A549 (cell line): Measurements from ENCODE around the gene MAML3. TPM values are rescaled to one million over a fixed set of nuclear protein-coding genes. Genes with fewer than 3 reads are reported as not detected.

ENCODE experiments used
- ATAC-seq, 2 experiments: fragments of 200-7000 bp in 1 of 2; fragments of >200 bp in 1 of 2; cut with Nextera tagmentation in 1 of 2; cut with Tn5 transposase in 1 of 2; 3 replicates each; pipeline versions ENCODE4 v1.8.0 to v1.9.1; 2018 to 2020; ENCODE audit warnings: mild to moderate bottlenecking in 1 of 2, moderate library complexity in 1 of 2
- CTCF ChIA-PET: fragments of 300-600 bp; sonication (Branson Sonifier 250); formaldehyde crosslinking; extraction: SDS; loops from one replicate; lab custom pipeline; 2021; ENCODE audit warnings: antibody characterized with exemption, inconsistent platforms; lab: Yijun Ruan, JAX
- POLR2A ChIA-PET: fragments of 350-600 bp; formaldehyde crosslinking; extraction: SDS; loops from one replicate; lab custom pipeline; 2021; ENCODE audit warnings: antibody characterized with exemption, inconsistent platforms; lab: Yijun Ruan, JAX
- DNase-seq, 2 experiments: peaks; one replicate each; pipeline versions ENCODE4 v3.0.0 to v3.0.0-alpha.2; 2011 to 2016; ENCODE audit warnings: low read depth in 1 of 2, low spot score in 1 of 2
- FAIRE-seq: peaks from 2 replicates; lab custom pipeline; 2011; peaks lifted over from hg19 to GRCh38; lab: Jason Lieb, UNC
- H3K27ac ChIP-seq, 2 experiments: fragments of >200 bp; sonication (Bioruptor Twin); formaldehyde crosslinking; 3 replicates each; pipeline ENCODE4 v1.5.1; 2016 to 2017
- H3K4me1 ChIP-seq: fragments of >200 bp; sonication (Bioruptor Twin); formaldehyde crosslinking; 3 replicates; pipeline ENCODE4 v1.6.1; 2016
- H3K4me2 ChIP-seq: fragments of >200 bp; sonication (Bioruptor Twin); formaldehyde crosslinking; 3 replicates; pipeline ENCODE4 v1.6.1; 2016
- H3K4me3 ChIP-seq: fragments of >200 bp; sonication (Bioruptor Twin); formaldehyde crosslinking; 3 replicates; pipeline ENCODE4 v1.5.1; 2016
- H3K9me3 ChIP-seq: fragments of >200 bp; sonication (Bioruptor Twin); formaldehyde crosslinking; 3 replicates; pipeline ENCODE4 v1.6.1; 2016
- CBX8 ChIP-seq: fragments of 200-600 bp; sonication (generic); IDR thresholded peaks from 2 replicates; pipeline ENCODE4 v1.6.1; 2016
- CHD2 ChIP-seq: fragments of 150-350 bp; IDR thresholded peaks from 2 replicates; pipeline ENCODE4 v1.6.1; 2014; ENCODE audit warnings: low read length; ENCODE audit not compliant: partially characterized antibody
- CHD4 ChIP-seq: fragments of 200-600 bp; sonication (generic); IDR thresholded peaks from 2 replicates; pipeline ENCODE4 v1.6.1; 2016; ENCODE audit warnings: antibody characterized with exemption, mild to moderate bottlenecking, borderline replicate concordance
- EHMT2 ChIP-seq: fragments of 200-600 bp; sonication (generic); IDR thresholded peaks from 2 replicates; pipeline ENCODE4 v1.6.1; 2016; ENCODE audit warnings: antibody characterized with exemption, low read depth, mild to moderate bottlenecking, moderate library complexity
- ESRRA ChIP-seq: fragments of 150-350 bp; IDR thresholded peaks from 2 replicates; pipeline ENCODE4 v1.6.1; 2014; ENCODE audit warnings: mild to moderate bottlenecking, low read length, borderline replicate concordance
- FOSB ChIP-seq: fragments of 250-450 bp; sonication (Bioruptor Pico); IDR thresholded peaks from 2 replicates; pipeline ENCODE4 v1.5.0; 2020; ENCODE audit warnings: mild to moderate bottlenecking, moderate library complexity
- FOSL2 ChIP-seq, 2 experiments: fragments of 450-650 bp in 1 of 2; fragments of >200 bp in 1 of 2; sonication (Bioruptor Twin) in 1 of 2; formaldehyde crosslinking; IDR thresholded peaks; 2 replicates each; pipeline versions ENCODE4 v1.5.0 to v1.6.1; 2016 to 2020; ENCODE audit warnings: mild to moderate bottlenecking in 1 of 2, moderate library complexity in 1 of 2
- GATA3 ChIP-seq: IDR thresholded peaks from 2 replicates; pipeline ENCODE4 v1.6.1; 2012; ENCODE audit warnings: borderline replicate concordance
- HOXA7 ChIP-seq: fragments of 250-450 bp; sonication (Bioruptor Pico); IDR thresholded peaks from 2 replicates; pipeline ENCODE4 v1.5.0; 2020; ENCODE audit warnings: mild to moderate bottlenecking, moderate library complexity
- JUN ChIP-seq, 2 experiments: fragments of >200 bp; sonication (Bioruptor Twin); formaldehyde crosslinking; IDR thresholded peaks; 2 replicates in 1 of 2; 3 replicates in 1 of 2; pipeline ENCODE4 v1.6.1; 2016 to 2017
- KDM5A ChIP-seq: fragments of 200-600 bp; sonication (generic); IDR thresholded peaks from 2 replicates; pipeline ENCODE4 v1.6.1; 2016; ENCODE audit warnings: antibody characterized with exemption, mild to moderate bottlenecking
- MAFK ChIP-seq: fragments of 450-650 bp; IDR thresholded peaks from 2 replicates; pipeline ENCODE4 v1.6.1; 2014; ENCODE audit not compliant: partially characterized antibody
- NPAS2 ChIP-seq: fragments of 250-450 bp; sonication (Bioruptor Pico); IDR thresholded peaks from 2 replicates; pipeline ENCODE4 v1.8.0; 2022; ENCODE audit warnings: mild to moderate bottlenecking, moderate library complexity, borderline replicate concordance
- PHF8 ChIP-seq: fragments of 200-600 bp; sonication (generic); IDR thresholded peaks from 2 replicates; pipeline ENCODE4 v1.6.1; 2016; ENCODE audit warnings: low read depth, mild to moderate bottlenecking, antibody characterized with exemption, moderate library complexity, borderline replicate concordance
- POLR2AphosphoS2 ChIP-seq: conservative IDR thresholded peaks from 2 replicates; pipeline ENCODE4 v1.6.1; 2012; ENCODE audit warnings: low read length, improper control_type of control experiment, inconsistent platforms
- SREBF2 ChIP-seq: fragments of 450-650 bp; IDR thresholded peaks from 2 replicates; pipeline ENCODE4 v1.6.1; 2014; ENCODE audit warnings: mild to moderate bottlenecking, moderate library complexity
- TP53 ChIP-seq: fragments of 250-450 bp; sonication (Bioruptor Pico); IDR thresholded peaks from 2 replicates; pipeline ENCODE4 v1.5.0; 2021; ENCODE audit warnings: mild to moderate bottlenecking, moderate library complexity
- WGBS: methylation state at CpG from one replicate; pipeline ENCODE4 v1.1.6; 2017; ENCODE audit errors: missing lambda C conversion rate; 5-methylcytosine and 5-hydroxymethylcytosine counted together
- polyA plus RNA-seq, 4 experiments: library from polyadenylated mRNA; depleted of rRNA in 3 of 4; stranded (reverse); fragments of >200 nt; fragmentation: RNase III in 1 of 4; extraction: RNeasy Plus Mini Kit Qiagen cat#74134 plus additional on column Dnase treatment in 1 of 4; gene quantifications; 2 replicates in 3 of 4; 3 replicates in 1 of 4; pipeline ENCODE4 v1.2.3, GENCODE V29; 2011 to 2017
- TF ChIP-seq, protein P1 (sequence below): IDR thresholded peaks from 2 replicates; pipeline ENCODE4 v1.6.1; 2012; ENCODE audit warnings: low read depth, borderline replicate concordance
- TF ChIP-seq, protein P2 (sequence below): fragments of >200 bp; sonication (Bioruptor Twin); formaldehyde crosslinking; IDR thresholded peaks from 3 replicates; pipeline ENCODE4 v1.6.1; 2016

The MAML3 gene
- polyA plus RNA-seq, 2 of the 4 experiments (the other 2 are of a cell fraction) = 9.0 to 22.2 TPM

DNA sequence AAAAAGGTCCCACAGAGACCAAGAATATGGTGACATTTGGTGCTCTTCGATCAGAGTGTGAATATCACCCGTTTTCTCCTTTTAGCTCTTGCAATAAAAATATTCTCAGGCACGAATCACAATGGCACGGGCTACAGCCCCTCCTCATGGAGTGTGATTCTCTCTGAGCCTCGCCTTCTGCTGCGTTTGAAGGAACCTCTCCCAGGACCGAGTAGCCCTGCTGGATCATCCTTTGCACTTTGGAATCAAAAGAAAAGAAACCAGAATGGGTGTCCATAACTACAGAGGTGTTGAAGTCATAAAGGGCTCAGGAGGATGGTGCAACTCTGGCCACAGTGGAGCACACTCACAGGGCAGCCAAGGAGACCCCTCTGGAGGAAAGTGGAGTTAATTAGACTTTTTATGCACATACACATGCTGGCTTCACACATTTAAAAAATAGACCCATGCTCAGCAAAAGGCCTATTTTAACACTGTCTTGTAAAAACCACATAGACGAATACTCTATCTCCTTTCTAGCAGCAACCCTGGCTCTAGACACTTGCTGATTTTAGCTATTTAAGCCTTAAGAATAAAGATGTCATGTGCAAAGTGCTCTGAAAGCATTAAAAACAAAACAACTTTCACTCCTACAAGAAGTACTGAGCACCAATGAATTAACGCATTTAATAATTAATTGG is 19.1 kb downstream of the MAML3 start:
- ATAC-seq = peak in 1 of 2 experiments; percentile 17; a peak in 1 of 6 replicates
- ChIA-PET CTCF (no interaction called here), POLR2A (interaction anchor here (0.6 kb wide), 1 partner anchor 39 kb away, joined by 3 read pairs; no protein-coding TSS in a partner anchor)

DNA sequence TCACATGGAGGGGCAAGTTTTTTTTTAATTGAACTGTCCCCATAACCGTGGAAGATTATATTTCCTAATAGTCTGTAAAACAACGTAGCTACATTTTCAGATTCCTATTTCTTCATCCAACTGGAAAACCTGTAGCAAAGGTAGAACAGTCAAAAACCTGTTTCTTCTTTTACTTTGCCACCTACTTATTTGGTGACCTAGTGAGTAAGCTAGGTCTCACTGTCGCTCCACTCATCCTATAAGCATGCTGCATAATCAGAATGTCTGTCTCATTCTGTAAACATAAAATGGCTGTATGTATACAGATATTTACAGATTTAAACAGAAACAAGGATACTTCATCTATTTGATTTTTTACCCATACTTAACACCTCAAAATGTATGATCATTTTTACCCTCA is 20.4 kb downstream of the MAML3 start:
- Histone ChIP-seq H3K4me1 (peaks cover 86% of the 10 kb centered on the region), H3K4me3 (no peak overlapping the region)

More for the DNA sequence above, 19.1 kb downstream of the MAML3 start:
- H3K27ac ChIP-seq = peak overlapping the region; percentile 69 to 86
- TF ChIP-seq NPAS2 (CRISPR knock-in tag) = no peak
- no peak for TF ChIP-seq FOSL2 (IDR thresholded peaks at IDR 0.05)
- no peak for TF ChIP-seq FOSL2 (CRISPR knock-in tag; IDR thresholded peaks at IDR 0.05)
- TF ChIP-seq TP53 (CRISPR knock-in tag) = no peak
- TF ChIP-seq HOXA7 (CRISPR knock-in tag) = no peak
- WGBS = 55% methylated on average over 9 of the region's 9 CpGs
- no peaks in the 10 kb centered on the region for H3K9me3 ChIP-seq
- no peak overlapping the region for H3K4me3 ChIP-seq
- H3K4me2 ChIP-seq = peak overlapping the region; percentile 69
- H3K4me1 ChIP-seq = peaks cover 97% of the 10 kb centered on the region
- no peak for FAIRE-seq
- no peak for DNase-seq

DNA sequence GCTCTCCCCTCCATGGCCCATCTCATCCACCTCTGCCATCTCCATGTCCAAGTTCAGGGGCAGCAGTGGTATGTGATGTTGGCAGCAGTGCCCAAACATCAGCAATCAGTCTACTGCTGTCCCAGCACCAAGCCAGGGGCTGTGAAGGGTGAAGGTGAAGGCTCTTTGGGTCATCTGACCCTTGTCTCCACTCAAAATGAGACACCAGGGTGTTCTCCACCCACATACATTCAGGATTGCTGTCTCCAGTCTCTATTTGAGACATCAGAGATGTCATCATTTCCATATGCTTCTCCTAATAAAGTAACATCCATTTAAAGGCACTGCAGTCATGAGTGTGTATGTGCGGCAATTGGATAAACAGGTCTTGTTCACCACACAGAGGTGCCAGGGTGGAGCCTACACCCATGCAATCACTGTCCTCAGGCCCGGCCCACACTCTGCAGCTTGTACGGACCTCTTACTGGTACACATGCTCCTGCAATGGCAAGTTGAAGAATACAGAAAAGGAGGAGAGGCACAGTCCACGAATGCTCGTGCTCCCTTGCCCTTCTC is 22.2 kb downstream of the MAML3 start:
- Histone ChIP-seq H3K4me3 (no peak overlapping the region), H3K27ac (peak overlapping the region; percentile 58 to 78), H3K9me3 (no peaks in the 10 kb centered on the region), H3K4me1 (peaks cover 68% of the 10 kb centered on the region), H3K4me2 (peak overlapping the region; percentile 47; the same call in 1 of the 3 replicates)
- 91% methylated on average over 5 of the region's 5 CpGs for WGBS
- TF ChIP-seq JUN (IDR thresholded peaks at IDR 0.05) (no peak), ESRRA (no peak), CHD4 (no peak), CBX8 (no peak), EHMT2 (no peak), PHF8 (no peak), MAFK (no peak), FOSB (CRISPR knock-in tag) (no peak), KDM5A (no peak), TP53 (CRISPR knock-in tag) (no peak), CHD2 (no peak), HOXA7 (CRISPR knock-in tag) (no peak), GATA3 (no peak), POLR2AphosphoS2 (no peak)
- TF ChIP-seq, protein P1, sequence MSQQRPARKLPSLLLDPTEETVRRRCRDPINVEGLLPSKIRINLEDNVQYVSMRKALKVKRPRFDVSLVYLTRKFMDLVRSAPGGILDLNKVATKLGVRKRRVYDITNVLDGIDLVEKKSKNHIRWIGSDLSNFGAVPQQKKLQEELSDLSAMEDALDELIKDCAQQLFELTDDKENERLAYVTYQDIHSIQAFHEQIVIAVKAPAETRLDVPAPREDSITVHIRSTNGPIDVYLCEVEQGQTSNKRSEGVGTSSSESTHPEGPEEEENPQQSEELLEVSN = no peak
- TF ChIP-seq, protein P2, sequence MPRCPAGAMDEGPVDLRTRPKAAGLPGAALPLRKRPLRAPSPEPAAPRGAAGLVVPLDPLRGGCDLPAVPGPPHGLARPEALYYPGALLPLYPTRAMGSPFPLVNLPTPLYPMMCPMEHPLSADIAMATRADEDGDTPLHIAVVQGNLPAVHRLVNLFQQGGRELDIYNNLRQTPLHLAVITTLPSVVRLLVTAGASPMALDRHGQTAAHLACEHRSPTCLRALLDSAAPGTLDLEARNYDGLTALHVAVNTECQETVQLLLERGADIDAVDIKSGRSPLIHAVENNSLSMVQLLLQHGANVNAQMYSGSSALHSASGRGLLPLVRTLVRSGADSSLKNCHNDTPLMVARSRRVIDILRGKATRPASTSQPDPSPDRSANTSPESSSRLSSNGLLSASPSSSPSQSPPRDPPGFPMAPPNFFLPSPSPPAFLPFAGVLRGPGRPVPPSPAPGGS = no peak
- POLR2A ChIA-PET = interaction anchor here (1.0 kb wide), 1 partner anchor 36 kb away, joined by 3 read pairs; no protein-coding TSS in a partner anchor
- FAIRE-seq = no peak
- no peak for DNase-seq
- CTCF ChIA-PET = no interaction called here
- 0 out of 6 replicates have a peak, but pooled peaks of 1 of the 2 experiments have one; percentile 6 for ATAC-seq

More for the DNA sequence above, 20.4 kb downstream of the MAML3 start:
- CTCF ChIA-PET = interaction anchor here (1.0 kb wide), 1 partner anchor 11 kb away, joined by 3 read pairs; no protein-coding TSS in a partner anchor
- 16% methylated on average over 3 of the region's 3 CpGs for WGBS
- DNase-seq (peak in 1 of 2 experiments; percentile 39), FAIRE-seq (no peak), ATAC-seq (0 out of 6 replicates have a peak, but pooled peaks of 1 of the 2 experiments have one; percentile 14)
- POLR2A ChIA-PET = no interaction called here
- no peak for TF ChIP-seq FOSL2 (IDR thresholded peaks at IDR 0.05)
- TF ChIP-seq FOSL2 (CRISPR knock-in tag; IDR thresholded peaks at IDR 0.05) = peak; percentile 47; the same call in 1 of the 2 replicates
- no peak for TF ChIP-seq SREBF2
- Histone ChIP-seq H3K4me2 (peak overlapping the region; percentile 69), H3K27ac (peak overlapping the region; percentile 69 to 86), H3K9me3 (no peaks in the 10 kb centered on the region)
